GM18867 (cell line): Measurements from ENCODE around the gene MEST.
"Not testable (repeated sequence)": the region's sequence is repeated elsewhere in the genome, so short reads cannot be mapped to it uniquely, and the experiment has no call there.

Experiments
- ATAC-seq: cut with Tn5 transposase; IDR thresholded peaks from one replicate; pipeline ENCODE4 v1.9.1; 2021; ENCODE audit warnings: mild to moderate bottlenecking, moderate library complexity; ENCODE audit not compliant: unreplicated experiment

The MEST gene

GRCh38 chr7:130521258-130521951, 29.5 kb downstream of the MEST start:
- ATAC-seq: no peak

DNA sequence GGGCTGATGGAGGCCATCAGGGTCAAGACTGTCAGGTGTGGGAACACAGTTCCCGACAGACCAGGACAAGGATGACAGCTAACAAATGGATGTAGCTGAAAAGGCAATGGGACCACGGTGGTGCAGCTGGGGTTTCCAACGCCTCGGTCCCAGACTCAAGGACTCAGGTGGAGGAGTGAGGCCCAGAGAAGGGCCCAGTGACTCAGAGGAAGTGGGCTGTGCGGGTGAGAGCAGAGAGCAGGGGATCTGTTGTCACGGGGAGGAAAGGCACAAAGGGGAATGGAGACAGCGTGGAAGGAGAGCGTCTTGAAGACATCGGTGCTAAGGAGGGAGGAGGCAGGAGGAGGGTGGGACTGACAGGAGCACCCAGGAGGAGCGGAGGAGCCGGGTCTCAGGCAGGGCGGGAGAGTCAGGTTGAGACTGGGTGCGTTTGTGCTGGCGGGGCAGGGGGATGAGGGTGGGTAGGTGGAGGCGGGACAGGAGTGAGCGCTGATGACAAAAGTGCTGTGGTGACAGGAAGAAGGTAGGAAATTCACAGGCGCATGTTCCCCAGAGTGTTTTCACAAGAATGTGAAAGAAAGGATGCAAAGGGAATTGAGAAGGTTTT, 31.7 kb downstream of the MEST start:
- ATAC-seq: not testable (repeated sequence)

DNA sequence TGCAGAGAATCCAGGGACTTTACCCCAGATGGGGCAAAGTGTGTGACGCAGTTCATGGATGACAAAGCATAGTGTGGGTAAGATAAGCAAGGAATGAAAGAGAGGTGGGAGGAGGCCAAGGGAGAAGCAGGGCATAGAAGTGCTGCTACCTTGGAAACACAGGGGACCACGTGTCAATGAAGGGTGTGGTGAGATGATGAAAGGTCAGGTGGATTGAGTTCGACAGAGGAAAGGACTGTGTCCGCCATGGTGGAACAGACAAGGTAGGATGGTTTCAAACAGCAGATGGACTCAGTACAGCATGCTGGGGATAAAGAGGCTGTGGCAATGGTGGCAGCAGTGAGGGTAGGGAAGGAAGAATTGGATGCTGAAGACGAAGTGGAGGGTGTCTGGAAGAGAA, 32.7 kb downstream of the MEST start:
- no peak for ATAC-seq

GRCh38 chr7:130527752-130528355, 36.0 kb downstream of the MEST start:
- ATAC-seq: not testable (repeated sequence)

- ATAC-seq: no peak
Measured at GRCh38 chr7:130529417-130529816, 37.5 kb downstream of the MEST start.

GRCh38 chr7:130537894-130538293, 46.0 kb downstream of the MEST start:
- ATAC-seq: not testable (repeated sequence)

DNA sequence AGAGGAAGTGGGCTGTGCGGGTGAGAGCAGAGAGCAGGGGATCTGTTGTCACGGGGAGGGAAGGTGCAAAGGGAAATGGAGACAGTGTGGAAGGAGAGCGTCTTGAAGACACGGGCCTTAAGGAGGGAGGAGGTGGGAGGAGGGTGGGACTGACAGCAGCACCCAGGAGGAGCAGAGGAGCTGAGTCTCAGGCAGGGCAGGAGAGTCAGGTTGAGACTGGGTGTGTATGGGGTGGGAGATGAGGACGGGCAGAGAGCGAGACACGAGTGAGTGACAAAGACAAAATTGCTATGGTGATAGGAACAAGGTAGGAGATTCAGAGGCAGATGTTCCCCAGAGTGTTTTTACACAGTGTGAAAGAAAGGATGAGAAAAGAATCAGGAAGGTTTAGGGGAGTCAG, 49.4 kb downstream of the MEST start:
- not testable (repeated sequence) for ATAC-seq

DNA sequence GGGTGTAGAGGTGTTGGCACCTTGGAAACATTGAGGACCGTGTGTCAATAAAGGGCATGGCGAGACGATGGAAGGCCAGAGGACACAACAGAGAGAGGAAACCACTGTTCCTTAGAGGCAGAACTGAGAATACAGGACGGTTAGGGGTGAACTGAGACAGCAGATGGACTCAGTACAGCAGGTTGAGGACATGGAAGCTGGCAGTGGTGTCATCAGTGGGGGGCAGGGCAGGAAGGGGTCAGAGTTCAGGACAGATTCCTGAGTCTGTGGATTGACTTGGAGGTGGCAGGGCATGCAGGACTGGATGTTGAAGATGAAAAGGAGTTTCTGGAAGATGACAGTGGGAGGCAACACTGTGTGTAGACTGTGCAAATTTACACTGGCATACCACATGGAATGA, 50.4 kb downstream of the MEST start:
- ATAC-seq: not testable (repeated sequence)

DNA sequence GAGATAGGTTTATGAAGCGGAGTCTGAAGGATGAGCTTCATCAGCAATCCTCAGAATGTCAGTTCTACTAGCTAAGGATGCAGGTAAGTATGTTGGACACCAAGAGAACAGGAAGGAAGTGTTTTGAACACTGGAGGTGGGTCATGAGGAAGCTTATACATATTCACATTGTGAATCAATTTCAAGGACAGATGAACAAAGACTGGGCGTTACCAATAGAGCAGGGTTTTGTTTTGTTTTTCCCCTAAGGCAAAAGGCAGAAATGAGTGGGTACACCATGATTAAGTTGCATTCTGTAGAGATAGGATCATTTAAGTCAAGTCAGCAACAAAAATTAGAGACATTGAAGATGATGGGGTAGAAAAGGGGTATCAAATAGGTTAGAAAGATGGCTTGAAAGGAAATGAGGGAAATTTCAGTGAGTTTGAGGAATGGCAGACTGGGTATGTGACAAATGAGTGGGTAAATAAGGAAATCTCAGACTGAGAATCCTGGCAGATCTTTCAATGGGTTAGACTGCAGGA, 51.7 kb downstream of the MEST start:
- no peak for ATAC-seq

DNA sequence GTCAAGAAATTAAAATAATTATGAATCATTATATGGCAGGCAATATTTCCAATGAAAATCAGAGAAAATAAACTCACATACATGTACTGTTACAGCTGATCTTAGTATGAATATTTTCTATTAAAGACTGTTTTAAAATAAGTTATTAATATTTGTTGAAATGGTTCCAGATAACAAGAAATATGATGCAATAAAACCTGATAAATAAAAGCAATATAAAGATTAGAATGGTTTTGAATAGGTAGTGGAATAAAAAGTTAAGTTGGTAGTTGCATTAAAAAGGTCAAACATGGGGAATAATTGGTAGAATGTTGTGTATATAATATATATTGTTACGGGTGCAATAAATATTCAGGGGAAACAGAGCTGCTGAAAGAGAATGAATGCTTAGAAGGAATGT, 52.5 kb downstream of the MEST start:
- no peak for ATAC-seq

DNA sequence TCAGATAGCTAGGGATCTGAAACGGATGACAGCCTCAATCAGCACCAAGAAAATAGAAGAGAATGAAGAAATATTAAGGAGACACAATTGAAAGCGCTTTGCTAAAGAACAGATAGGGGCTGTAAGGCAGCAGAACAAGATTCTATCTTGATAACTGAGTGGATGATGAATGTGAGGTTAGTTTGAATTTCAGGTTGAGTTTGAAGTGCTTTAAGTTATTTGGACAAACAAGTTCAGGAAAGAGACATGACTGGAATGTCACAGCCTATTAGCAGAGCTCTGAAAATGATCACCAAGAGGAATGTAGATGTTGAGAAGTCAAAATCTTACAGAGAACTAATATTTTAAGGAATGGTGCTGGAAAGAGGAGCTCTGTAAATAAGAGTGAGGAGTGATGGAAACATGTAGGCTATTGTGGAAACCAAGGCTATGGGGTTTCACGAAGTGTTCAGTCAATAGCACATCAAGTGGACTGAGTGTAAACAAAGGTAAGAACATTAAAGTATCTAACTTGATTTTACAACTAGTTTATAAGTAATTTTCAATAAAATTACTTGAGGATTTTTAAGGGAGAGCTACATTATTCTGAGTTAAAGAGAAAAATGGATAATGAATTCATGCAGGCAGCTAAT, 61.6 kb downstream of the MEST start:
- no peak for ATAC-seq

DNA sequence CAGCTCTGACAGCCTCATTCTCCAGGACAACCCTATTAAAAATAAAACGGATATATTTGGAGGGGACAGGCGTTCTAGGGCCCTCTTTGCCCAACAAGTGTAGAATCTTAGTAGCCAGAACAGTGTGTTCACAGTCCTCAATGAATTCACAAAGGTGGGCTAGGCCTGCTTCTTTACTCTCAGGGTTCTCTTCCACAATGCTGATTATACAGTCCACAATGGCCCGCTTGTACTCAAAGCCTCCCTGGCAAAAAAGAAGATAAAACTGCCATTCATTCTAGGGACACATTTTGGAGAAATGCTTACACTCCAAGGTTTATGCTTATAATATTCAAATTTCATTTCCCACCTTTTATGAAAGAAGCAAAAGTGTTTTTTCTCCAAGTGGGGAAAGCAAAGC, 62.6 kb downstream of the MEST start:
- ATAC-seq: no peak
